Nephron (organoid): ENCODE results near the gene ENTHD1.

Experiments used
- H3K27ac Mint-ChIP-seq, 3 experiments: 2 replicates each; pipeline ENCODE4 v1.8.0; 2020; ENCODE audit warnings: mixed read lengths in 3 of 3, mild to moderate bottlenecking in 2 of 3, moderate library complexity in 1 of 3
- H3K27me3 Mint-ChIP-seq: 2 replicates; pipeline ENCODE4 v1.8.0; 2021; ENCODE audit warnings: low read depth, mild to moderate bottlenecking, moderate library complexity, mixed read lengths
- H3K36me3 Mint-ChIP-seq: 2 replicates; pipeline ENCODE4 v1.8.0; 2020; ENCODE audit warnings: low read depth, mixed read lengths
- H3K4me1 Mint-ChIP-seq: 2 replicates; pipeline ENCODE4 v1.8.0; 2020; ENCODE audit warnings: mixed read lengths
- H3K4me3 Mint-ChIP-seq, 3 experiments: 2 replicates each; pipeline ENCODE4 v1.8.0; 2020; ENCODE audit warnings: mild to moderate bottlenecking in 3 of 3, mixed read lengths in 3 of 3, moderate library complexity in 2 of 3
- H3K9me3 Mint-ChIP-seq: 2 replicates; pipeline ENCODE4 v1.8.0; 2020; ENCODE audit warnings: mixed read lengths
- TF ChIP-seq, protein P1 (sequence below), 3 experiments: fragments of 200-600 bp; sonication (generic); IDR thresholded peaks; one replicate each; pipeline ENCODE4 v1.5.0; 2021; ENCODE audit warnings: antibody characterized with exemption in 3 of 3; ENCODE audit not compliant: unreplicated experiment in 3 of 3

ENTHD1 gene

DNA sequence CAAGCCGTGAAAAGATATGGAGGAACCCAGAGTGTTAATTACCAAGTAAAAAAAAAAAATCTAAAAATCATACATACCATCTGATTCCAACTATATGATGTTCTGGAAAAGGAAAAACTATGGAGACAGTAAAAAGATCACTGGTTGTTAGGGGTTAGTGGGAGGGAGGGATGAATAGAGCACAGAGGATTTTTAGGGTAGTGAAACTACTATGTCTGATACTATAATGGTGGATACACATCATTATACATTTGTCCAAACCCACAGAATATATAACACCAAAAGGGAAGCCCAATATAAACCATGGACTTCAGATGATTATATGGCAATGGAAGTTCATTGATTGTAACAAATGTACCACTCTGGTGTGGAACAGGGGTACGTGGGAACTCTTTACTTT is 74.1 kb downstream of the ENTHD1 start:
- Mint-ChIP-seq H3K4me1 (peaks cover 6% of the 10 kb centered on the region), H3K36me3 (no peaks in the 10 kb centered on the region), H3K27me3 (peaks cover 6% of the 10 kb centered on the region), H3K27ac (no peak overlapping the region), H3K9me3 (no peaks in the 10 kb centered on the region), H3K4me3 (no peak overlapping the region)
- TF ChIP-seq, protein P1, sequence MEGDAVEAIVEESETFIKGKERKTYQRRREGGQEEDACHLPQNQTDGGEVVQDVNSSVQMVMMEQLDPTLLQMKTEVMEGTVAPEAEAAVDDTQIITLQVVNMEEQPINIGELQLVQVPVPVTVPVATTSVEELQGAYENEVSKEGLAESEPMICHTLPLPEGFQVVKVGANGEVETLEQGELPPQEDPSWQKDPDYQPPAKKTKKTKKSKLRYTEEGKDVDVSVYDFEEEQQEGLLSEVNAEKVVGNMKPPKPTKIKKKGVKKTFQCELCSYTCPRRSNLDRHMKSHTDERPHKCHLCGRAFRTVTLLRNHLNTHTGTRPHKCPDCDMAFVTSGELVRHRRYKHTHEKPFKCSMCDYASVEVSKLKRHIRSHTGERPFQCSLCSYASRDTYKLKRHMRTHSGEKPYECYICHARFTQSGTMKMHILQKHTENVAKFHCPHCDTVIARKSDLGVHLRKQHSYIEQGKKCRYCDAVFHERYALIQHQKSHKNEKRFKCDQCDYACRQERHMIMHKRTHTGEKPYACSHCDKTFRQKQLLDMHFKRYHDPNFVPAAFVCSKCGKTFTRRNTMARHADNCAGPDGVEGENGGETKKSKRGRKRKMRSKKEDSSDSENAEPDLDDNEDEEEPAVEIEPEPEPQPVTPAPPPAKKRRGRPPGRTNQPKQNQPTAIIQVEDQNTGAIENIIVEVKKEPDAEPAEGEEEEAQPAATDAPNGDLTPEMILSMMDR (IDR thresholded peaks at IDR 0.05; ENCODE audit: unreplicated experiment in 3 of 3), result no peak

DNA sequence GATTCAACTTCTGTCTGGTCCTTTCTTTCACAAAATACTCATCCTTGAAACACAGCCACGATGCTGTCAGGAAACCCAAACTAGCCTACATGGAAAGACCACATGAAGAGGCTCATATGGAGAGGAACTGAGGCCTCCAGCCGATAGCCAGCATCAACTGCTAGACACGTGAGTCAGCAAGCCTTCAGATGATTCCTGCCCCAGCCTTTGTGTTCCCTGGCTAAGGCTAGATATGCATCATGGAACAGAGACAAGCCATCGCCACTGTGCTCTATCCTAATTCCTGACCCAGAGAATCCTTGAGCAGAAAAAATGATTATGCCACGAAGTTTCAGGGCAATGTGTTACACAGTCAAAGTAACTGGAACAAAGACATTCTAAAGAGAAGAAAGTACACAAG is 75.5 kb downstream of the ENTHD1 start:
- Mint-ChIP-seq H3K4me1 (peaks cover 6% of the 10 kb centered on the region), H3K27ac (no peak overlapping the region), H3K36me3 (no peaks in the 10 kb centered on the region), H3K27me3 (peaks cover 4% of the 10 kb centered on the region), H3K9me3 (no peaks in the 10 kb centered on the region), H3K4me3 (no peak overlapping the region)
- TF ChIP-seq, protein P1 (IDR thresholded peaks at IDR 0.05; ENCODE audit: unreplicated experiment in 3 of 3), result no peak

DNA sequence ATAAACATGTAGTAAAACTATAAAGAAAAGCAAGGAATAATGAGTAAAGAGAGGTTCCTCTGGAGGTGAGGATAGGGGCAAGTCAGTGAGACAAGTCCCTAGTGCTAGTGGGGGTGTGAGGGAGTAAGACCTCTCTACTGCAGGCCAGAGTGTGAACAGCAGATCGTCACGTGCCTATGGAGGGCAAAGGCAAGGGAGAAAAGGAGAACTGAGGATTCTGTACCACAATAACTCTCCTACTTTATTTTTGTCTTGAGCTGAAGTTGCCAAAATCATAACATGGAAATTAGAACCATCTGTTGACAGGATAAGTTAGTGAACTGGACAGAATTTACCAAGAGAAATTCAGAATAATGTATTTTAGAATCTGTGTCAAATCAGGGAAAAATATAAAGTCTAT is 77.6 kb downstream of the ENTHD1 start:
- Mint-ChIP-seq H3K9me3 (no peaks in the 10 kb centered on the region), H3K27ac (no peak overlapping the region), H3K36me3 (no peaks in the 10 kb centered on the region), H3K4me3 (no peak overlapping the region), H3K4me1 (peaks cover 6% of the 10 kb centered on the region), H3K27me3 (peaks cover 7% of the 10 kb centered on the region)
- TF ChIP-seq, protein P1 (IDR thresholded peaks at IDR 0.05; ENCODE audit: unreplicated experiment in 3 of 3), result no peak

DNA sequence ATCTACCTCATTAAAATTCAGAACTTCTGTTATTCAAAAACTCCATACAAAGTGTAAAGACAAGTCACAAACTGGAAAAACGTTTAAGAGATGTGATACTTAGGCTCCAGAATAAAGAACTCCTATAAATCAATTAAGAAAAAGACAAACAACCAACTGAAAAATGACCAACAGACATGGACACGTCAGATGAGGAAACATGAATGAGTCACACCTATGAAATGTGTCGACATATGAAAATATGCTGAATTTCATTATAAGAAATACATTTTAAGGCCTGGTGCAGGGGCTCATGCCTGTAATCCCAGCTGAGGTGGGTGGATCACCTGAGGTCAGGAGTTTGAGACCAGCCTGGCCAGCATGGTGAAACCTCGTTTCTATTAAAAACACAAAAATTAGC is 78.7 kb downstream of the ENTHD1 start:
- Mint-ChIP-seq H3K36me3 (no peaks in the 10 kb centered on the region), H3K4me1 (peaks cover 6% of the 10 kb centered on the region), H3K27ac (no peak overlapping the region), H3K27me3 (peaks cover 4% of the 10 kb centered on the region), H3K4me3 (no peak overlapping the region), H3K9me3 (no peaks in the 10 kb centered on the region)
- TF ChIP-seq, protein P1 (IDR thresholded peaks at IDR 0.05; ENCODE audit: unreplicated experiment in 3 of 3), result no peak

DNA sequence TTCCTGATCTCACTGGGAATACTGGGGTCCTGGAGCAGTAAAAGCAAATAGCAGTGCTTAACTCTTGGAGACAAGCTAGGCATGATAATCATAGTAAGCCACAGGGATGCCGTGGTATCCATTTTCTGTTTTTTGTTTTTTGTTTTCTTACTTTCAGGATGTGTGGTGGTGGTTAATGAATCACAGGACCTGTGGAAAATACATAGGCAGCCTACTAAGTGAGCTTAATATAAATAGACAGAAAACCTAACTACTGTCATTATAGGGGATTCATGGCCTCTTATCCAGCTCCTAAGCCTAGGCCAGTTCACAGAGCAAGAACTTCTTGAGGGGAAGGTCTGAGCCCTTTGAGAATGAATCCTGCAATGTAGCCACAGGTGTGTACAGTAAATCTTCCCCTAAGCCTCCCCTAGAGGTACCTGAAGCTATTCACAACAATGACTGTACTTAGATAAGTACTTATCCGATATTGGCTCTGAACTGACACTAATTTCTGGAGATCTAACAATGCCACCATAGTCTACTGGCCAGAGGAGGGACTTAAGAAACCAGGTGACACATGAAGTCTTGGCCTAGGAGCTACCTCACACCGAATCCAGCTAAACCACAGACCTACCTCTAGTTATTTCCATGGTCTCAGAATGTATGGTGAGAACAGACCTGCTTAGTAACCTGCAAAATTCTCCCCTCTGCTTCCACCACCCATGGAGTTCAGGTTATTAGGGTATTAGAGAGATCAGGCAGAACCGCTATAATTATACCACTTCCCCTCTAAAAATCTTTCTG is 83.6 kb downstream of the ENTHD1 start:
- TF ChIP-seq, protein P1 (IDR thresholded peaks at IDR 0.05; ENCODE audit: unreplicated experiment in 3 of 3), result no peak
- Mint-ChIP-seq H3K27me3 (peaks cover 11% of the 10 kb centered on the region), H3K4me3 (no peak overlapping the region), H3K9me3 (no peaks in the 10 kb centered on the region), H3K4me1 (no peaks in the 10 kb centered on the region), H3K36me3 (no peaks in the 10 kb centered on the region), H3K27ac (no peak overlapping the region)

DNA sequence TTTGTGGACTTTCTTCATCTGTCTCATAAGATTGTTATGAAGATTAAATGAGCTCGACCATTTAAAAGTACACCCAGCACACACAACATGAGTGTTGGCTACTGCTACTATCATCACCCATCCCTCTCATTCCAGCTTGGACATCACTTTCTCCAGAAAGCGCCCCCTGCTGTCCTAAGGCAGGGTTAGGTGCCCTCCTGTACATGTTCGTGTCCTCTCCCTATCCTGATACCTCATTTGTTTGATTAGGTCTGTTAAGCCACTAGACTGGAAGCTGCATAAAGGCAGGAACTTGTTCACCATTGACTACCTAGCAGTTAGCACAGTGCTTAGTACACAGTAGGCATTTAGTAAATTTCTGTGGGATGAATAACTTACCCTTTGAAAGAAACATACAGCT is 85.5 kb downstream of the ENTHD1 start:
- no peaks in the 10 kb centered on the region for H3K4me1 Mint-ChIP-seq
- peaks cover 3% of the 10 kb centered on the region for H3K9me3 Mint-ChIP-seq
- TF ChIP-seq, protein P1 (IDR thresholded peaks at IDR 0.05; ENCODE audit: unreplicated experiment in 3 of 3), result no peak
- no peak overlapping the region for H3K27ac Mint-ChIP-seq
- no peak overlapping the region for H3K4me3 Mint-ChIP-seq
- H3K36me3 Mint-ChIP-seq, result no peaks in the 10 kb centered on the region
- H3K27me3 Mint-ChIP-seq, result peaks cover 15% of the 10 kb centered on the region
